Embryonic facial prominence (tissue), 1 donor: ENCODE measurements around the gene BRAF.
"Not testable (repeated sequence)": the region's sequence is repeated elsewhere in the genome, so short reads cannot be mapped to it uniquely, and the experiment has no call there.

Experiments used
- DNase-seq: peaks from one replicate; pipeline ENCODE4 v3.0.0-alpha.2; 2016; ENCODE audit errors: extremely low spot score

Gene BRAF

DNA sequence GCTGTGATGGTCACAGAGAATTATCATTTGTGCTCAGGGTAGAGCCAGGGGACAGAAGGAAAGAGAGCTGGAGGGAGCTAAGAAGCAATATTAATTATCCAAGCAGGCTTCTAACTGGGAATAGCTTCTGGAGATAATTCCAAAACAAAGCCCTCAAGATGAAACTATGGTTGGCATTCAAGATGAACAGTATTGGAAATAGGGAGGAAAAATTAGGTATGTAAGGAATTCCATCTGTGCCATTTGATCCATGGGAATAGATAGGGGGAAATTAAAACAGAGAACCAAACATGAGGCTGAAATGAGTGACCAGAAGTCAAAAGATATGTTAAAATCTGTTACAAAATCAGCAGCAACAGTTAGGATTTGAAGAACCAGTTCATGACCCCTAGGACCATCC, 152.9 kb downstream of the BRAF start:
- no peak for DNase-seq

DNA sequence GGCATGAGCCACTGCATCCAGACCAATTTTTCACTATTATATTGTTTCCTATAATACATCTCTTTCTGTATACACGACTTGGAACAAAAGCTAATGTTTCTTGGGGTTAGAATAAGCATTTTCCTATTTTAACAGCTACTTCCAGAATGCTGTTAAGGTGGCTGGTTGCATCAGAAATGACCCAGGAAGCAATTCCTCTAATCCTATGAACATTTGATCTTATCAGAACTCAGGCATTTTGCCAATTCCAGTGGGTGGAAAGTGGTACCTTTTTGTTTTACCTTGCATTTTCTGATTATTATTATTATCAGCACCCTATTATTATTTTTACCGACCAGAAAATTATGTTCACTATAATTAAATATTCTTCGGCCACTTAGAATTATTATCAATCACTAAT, 154.9 kb downstream of the BRAF start:
- no peak for DNase-seq

DNA sequence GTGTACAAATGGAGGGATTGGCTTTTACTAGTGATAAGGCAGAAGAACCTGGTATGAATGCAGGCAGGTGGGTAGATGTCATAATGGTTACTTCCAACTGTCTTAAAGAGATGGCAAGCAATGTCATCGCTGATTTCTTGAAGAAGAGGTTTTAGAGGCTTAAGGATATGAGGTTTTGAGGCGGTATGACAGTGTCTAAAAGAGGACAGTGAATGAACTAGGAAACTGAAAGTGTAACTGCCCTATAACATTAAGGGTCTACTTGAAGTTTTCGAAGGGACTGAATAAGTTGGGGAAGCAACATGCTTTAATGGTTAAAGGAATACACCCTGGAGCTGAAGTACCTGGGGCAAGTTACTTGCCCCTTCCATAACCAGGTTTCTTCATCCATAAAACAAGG, 157.3 kb downstream of the BRAF start:
- no peak for DNase-seq

DNA sequence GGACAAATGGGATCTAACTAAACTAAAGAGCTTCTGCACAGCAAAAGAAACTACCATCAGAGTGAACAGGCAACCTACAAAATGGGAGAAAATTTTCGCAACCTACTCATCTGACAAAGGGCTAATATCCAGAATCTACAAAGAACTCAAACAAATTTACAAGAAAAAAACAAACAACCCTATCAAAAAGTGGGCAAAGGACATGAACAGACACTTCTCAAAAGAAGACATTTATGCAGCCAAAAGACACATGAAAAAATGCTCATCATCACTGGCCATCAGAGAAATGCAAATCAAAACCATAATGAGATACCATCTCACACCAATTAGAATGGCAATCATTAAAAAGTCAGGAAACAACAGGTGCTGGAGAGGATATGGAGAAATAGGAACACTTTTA, 159.3 kb downstream of the BRAF start:
- DNase-seq: not testable (repeated sequence)

DNA sequence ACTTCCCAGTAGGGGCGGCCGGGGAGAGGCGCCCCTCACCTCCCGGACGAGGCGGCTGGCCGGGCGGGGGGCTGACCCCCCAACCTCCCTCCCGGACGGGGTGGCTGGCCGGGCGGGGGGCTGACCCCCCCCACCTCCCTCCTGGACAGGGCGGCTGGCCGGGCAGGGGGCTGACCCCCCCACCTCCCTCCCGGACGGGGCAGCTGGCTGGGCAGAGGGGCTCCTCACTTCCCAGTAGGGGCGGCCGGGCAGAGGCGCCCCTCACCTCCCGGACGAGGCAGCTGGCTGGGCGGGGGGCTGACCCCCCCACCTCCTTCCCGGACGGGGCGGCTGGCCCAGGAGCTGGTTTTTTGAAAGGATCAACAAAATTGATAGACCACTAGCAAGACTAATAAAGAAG, 161.6 kb downstream of the BRAF start:
- not testable (repeated sequence) for DNase-seq

DNA sequence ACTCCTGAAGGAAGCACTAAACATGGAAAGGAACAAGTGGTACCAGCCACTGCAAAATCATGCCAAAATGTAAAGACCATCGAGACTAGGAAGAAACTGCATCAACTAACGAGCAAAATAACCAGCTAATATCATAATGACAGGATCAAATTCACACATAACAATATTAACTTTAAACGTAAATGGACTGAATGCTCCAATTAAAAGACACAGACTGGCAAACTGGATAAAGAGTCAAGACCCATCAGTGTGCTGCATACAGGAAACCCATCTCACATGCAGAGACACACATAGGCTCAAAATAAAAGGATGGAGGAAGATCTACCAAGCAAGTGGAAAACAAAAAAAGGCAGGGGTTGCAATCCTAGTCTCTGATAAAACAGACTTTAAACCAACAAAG, 163.4 kb downstream of the BRAF start:
- not testable (repeated sequence) for DNase-seq

DNA sequence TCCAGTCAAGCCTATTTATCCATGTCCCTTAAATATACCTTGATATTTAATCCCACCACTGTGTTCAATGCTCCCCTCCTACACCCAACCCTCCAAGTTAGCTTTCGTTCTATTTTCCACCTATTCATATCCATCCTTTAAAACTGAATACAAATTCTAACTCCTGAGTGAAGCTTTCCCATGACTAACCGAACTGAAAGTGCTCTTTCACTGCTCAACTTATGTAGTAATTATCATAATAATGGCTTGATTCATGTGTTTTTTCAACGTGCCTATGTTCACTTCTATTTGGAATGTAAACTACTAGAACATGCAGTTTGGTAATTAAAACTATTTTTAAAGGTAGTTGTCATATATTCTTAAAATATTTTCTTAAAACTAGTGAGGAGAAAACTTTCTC, 170.2 kb downstream of the BRAF start:
- DNase-seq: no peak

DNA sequence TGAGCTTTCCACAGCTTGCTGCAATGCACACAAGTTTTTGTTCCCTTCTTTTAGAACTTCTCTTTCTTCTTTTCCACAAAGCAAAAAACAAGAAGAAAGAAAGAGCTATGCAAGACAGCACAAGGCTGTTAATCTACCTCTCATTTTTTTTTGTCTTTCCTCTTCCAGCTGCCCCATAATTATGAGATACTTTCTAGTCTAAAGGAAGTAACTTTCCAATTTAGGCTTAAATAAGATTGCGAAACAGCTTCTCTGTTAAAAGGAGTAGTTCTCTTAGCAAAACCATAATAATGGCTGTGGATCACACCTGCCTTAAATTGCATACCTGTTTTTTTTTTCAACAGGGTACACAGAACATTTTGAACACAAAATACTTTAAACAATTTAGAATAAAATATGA, 172.2 kb downstream of the BRAF start:
- DNase-seq: no peak

DNA sequence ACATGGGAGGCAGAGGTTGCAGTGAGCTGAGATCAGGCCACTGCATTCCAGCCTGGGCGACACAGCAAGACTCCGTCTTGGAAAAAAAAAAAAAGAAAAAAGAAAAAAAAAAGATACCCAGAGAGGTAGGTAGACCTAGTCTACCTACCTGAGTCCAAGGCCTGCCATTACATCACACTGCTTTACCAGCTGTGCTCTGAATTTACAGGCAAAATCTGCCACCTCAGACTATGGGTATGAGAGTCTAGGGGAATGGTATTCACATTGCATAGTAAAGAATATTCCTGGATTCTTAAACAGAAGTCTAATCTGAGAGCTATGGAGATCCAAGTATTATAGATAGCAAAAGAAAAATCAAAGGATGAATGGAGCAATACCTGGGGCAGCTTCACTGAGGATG, 178.0 kb downstream of the BRAF start:
- DNase-seq: no peak

DNA sequence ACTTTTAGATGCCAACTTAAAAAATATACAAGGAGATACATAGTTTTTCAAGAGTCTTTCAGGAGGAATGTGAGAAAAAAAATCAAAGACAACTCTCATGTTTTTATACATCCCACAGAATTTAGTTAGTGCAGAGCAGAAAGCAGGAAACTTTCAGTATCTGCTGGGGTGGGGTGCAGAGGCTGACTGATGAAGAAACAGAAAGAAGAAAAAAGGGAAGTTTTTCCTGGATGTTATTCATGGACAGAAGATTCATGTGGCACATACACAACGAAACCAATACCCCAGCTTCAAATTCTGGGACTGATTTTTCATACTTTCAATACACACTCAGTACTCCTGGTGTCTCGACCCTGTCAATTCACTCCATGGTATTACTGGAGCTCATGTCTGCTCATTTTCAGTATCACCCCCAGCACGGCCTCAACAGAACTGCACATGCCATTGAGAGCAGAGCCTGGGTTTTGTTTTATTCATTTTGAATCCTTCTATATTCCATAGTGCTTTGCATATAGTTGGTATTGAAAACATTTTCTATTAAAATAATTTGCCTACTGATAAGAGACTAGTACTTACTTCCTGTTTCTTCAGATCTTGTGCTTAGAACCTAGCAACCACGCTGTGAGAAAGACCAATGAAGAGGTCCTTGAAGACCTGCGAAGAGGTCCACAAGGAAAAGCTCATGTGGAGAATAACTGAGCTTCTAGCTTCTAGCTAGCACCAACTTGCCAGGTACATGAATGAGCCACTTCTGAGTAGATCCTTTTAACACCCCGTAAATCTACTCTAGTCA, 179.3 kb downstream of the BRAF start:
- DNase-seq: no peak

DNA sequence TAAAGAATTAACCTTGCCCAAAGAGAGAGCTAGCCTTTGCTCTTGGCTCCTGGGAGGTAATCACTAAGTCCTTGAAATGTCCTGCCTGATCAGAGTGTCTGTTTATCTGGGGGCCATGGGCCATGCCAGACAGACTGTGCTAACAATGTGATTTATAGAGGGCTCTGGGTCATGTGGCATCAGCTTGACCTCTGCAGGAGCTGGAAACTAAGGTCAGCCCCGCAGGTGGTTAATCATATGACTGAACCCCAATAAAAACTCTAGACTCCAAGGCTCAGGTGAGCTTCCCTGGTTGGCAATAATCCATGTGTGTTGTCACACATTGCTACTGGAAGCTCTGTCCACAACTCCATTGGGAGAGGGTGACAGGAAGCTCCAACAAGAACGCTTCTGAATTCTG, 180.7 kb downstream of the BRAF start:
- no peak for DNase-seq

DNA sequence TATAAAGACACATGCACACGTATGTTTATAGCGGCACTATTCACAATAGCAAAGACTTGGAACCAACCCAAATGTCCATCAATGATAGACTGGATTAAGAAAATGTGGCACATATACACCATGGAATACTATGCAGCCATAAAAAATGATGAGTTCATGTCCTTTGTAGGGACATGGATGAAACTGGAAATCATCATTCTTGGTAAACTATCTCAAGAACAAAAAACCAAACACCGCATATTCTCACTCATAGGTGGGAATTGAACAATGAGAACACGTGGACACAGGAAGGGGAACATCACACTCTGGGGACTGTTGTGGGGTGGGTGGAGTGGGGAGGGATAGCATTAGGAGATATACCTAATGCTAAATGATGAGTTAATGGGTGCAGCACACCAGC, 181.5 kb downstream of the BRAF start:
- DNase-seq: not testable (repeated sequence)

DNA sequence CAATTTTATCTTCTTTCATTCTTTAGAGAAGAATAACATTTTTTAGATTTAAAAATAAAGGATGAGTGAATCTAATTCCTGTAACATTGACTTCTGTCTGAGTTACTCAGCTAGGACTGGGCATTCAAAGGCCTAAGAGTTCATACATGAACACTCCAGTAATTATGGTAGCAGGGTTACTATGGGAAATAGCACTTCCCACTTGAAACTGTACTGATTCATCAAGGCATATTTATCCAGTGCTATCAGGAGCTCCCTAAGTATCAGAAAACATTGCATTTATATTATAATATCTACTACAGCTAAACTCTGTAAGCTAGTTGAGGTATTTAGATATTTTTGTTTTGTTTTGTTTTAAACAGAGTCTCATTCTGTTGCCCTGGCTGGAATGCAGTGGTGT, 186.4 kb downstream of the BRAF start:
- no peak for DNase-seq

DNA sequence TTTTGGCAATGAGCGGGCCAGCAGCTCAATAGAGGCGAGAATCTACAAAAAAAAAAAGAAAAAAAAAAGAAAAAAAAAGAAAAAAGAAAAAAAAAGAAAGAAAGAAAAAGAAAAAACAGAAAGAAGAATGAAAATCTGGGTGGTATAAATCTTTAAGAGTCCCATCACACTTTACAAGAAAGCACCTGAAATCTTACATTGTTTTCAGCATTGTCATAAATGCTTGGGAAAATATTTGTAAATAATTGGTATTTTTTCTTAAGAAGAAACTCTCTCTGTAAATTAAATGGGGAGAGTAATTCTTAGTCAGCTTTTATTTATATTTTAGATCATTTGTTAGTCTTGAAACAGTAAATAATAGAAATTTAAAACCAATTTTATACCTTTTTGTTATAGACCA, 190.0 kb downstream of the BRAF start:
- DNase-seq: no peak

DNA sequence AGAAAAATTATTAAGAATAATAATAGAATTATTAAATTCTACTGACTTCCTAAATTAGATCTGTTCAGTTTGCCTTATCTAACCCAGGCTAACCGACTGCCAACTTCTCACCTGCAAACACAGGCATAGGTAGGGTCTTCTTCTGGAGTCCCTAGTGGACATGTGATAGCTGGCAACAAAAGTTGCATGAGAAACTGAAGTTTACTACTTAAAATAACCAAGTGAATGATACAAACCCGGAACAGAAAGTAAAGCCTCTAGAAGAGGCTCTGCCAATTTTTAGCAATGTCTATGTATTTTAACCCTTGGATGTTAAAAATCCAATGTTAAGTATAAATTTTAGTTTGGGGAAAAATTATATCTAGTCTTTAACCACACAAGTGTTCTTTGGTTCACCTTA, 190.6 kb downstream of the BRAF start:
- DNase-seq: no peak

DNA sequence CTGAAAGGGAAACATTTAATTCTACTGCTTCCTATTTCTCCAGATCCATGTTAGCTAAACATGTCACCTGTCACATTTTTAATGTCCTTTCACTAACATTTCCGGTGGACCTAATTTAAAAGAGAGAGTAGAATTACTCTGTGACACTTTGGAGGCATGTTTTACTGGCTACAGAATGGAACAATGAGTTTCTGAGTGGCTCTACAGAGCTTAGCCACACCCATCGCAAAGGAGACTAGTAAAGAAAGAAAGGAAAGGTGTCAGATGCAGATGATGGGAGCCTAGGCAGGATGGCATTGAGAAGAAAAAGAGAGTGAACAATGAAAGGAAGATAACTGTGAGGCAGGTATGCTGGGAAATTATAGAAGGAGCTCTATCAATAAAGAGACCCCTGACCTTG, 192.3 kb downstream of the BRAF start:
- no peak for DNase-seq

DNA sequence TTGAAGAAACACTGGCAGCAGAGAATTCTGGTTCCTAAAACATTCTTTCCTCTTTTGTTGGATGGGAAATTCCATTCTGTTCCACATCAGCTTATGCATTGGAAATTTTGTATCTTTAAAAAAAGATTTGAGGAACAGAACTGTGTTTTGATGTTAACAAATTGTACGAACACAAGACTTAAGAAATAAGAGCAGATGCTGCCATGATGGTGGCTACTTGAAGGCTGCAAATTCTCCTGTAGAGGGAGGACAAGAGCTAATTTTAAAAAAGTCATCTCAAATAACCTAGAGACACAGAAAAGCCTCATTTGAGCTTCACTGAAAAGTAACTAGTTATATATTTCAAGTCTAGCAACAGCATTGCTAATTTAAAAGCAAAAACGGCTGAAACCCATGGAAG, 198.4 kb downstream of the BRAF start:
- DNase-seq: no peak

DNA sequence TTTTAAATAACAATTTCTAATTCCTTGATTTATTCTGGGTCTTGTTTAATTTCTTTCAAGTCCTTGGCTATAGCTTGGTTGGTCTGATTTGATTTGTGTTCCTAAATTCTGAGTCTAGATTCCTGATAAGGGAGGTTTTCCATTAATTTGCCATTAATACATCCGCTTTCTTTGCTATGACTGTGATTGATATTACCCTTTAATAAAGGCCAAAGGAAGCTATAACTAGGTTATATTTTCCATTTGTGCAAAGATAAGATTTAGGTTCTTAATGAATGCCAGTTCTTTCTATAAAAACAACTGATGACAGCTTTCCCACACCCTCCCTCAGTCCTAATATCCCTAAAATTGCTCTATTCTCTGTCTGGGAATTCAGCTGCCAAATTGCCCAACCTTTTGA, 200.0 kb downstream of the BRAF start:
- DNase-seq: no peak

DNA sequence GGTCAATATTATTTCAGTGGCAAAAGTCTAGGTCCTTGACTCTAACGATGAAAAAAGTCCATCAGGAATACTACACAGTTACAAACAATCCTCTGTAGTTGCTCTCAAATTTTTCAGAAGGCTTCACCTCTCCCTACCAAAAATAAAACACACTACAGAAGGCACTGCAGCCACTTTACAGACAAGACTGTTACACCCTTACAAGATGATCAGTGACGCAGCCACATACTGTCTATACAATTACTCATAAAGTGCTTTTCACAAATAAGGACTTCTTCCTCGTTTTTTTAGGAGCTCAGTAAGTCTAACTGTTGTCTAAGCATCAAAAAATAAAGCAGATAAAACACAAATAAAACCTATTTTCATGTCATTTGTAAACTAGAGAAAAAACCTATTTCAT, 201.2 kb downstream of the BRAF start:
- no peak for DNase-seq

DNA sequence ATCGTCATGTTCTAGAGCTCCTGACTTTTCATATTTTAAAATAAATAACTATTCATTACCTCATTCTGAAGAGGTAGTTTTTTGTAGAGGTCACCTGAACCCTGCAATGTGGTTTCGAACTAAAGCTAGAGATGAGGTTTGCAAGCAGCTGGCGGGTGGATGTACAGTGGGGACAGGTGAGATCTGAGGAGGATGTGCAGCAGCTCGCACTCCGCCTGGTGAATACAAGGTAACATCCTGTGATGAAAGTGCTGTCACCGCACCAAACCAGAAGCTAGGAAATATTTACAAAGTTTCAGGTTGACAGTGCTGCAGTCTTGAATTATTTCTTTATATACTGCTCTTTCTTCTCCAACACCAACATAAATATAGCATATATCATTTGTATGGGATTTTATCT, 201.7 kb downstream of the BRAF start:
- DNase-seq: no peak

DNA sequence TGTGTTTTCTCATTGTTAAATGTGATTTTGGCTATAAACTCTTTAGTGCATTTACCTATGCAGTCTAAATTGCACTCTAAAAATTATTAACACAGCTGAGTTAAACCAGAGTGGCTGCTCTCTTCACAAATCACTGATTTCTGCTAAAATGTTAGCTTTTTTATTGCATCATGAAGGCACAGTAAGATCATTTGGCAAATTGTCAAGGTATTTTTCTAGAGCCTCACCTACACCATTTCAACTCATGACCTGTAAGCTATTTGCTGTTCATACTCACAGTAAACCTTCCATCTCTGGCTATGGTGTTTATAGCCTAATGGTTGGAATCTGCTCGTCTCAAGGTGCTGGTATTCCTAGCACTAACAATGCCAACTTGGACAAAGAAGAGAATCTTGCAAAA, 202.5 kb downstream of the BRAF start:
- no peak for DNase-seq

DNA sequence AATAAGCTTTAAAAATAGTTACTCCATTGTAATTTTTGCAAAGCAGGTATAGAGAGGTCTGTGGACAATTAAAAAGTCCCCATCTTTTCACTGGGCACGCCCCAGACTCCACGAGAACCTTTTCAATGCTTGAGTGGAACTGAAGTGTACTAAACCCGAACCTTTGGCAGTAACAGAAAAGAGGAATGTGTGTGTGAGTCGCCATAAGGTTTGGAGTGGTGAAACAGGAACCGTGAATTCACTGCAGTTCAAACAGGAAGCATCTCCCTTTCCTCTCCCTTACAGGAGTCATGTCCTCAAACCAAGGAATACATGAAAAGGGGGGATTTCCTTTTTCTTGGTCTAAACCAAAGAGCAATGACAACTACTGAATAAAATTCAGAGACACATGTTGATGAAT, 205.0 kb downstream of the BRAF start:
- no peak for DNase-seq

DNA sequence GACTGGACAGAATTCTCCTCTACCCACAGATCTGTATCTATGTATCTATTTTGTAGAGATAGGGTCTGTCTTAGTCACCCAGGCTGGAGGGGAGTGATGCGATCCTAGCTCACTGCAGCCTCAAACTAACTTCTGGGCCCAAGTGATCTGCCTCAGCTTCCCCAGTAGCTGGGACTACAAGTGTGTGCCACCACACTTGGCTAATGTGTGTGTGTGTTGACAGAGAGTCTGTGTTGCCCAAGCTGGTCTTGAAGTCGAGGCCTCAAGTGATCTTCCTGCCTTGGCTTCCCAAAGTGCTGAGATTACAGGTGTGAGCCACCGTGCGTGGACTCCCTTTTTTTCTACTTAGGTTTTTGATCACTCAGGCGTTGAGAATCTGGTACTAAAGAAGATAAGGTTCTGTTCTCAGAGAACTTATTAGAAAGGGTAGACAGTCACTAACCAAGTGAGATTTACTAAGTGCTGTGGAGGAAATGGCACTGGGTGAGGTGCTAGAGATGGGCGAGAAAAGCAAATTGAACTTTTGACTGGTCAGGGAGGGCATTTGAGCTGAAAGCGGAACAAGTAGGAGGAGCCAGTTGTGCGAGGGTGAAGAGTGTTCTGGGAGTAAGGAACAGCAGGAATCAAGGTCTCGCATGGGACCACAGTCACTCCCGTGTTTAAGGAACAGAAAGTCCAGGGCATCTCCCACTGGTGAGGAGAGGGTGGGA, 210.2 kb downstream of the BRAF start:
- DNase-seq: no peak

DNA sequence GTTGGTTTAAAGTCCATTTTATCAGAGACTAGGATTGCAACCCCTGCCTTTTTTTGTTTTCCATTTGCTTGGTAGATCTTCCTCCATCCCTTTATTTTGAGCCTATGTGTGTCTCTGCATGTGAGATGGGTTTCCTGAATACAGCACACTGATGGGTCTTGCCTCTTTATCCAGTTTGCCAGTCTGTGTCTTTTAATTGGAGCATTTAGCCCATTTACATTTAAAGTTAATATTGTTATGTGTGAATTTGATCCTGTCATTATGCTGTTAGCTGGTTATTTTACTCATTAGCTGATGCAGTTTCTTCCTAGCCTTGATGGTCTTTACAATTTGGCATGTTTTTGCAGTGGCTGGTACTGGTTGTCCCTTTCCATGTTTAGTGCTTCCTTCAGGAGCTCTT, 212.3 kb downstream of the BRAF start:
- not testable (repeated sequence) for DNase-seq
